Fibroblast of skin of left quadriceps (primary cell): ENCODE measurements around the gene POLR3A.
"Not testable (repeated sequence)": the region's sequence is repeated elsewhere in the genome, so short reads cannot be mapped to it uniquely, and the experiment has no call there.

Experiments
- DNase-seq, 2 experiments: peaks; one replicate each; pipeline ENCODE4 v3.0.0-alpha.2; 2013; ENCODE audit warnings: low read depth in 2 of 2

POLR3A gene

DNA sequence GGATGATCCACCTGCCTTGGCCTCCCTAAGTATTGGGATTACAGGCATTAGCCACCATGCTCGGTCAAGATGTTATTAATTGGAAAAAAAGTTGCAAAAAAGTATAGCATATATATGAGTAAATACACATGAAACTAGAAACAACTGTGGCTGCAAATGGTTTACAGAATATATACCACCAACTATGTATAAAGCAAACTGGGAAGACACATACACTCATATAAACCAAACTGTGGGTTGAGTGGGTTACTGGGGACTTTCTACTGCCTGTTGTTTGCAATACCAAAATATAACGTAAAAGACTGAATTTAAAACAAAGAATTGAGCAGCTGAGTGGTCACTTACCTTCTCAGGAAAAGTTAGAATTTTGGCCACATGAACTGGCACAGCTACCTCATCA, 8.1 kb downstream of the POLR3A start:
- DNase-seq: no peak

- no peak for DNase-seq
Observed at GRCh38 chr10:78019264-78019663, 10.1 kb downstream of the POLR3A start.

DNA sequence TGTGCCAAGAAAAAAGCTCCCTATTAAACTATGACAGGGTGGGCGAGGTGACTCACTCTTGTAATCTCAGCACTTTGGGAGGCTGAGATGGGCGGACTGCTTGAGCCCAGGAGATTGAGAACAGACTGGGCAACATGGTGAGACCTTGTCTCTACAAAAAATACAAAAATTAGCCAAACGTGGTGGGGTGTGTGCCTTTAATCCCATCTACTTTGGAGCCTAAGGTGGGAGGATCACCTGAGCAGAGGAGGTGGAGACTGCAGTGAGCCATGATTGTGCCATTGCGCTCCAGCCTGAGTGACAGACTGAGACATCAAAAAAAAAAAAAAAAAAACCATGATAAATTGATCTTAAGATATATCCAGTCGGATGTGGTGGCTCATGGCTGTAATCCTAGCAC, 11.5 kb downstream of the POLR3A start:
- DNase-seq: no peak

- DNase-seq: no peak
Observed at GRCh38 chr10:78015546-78015945, 13.8 kb downstream of the POLR3A start.

GRCh38 chr10:78013564-78013963, 15.8 kb downstream of the POLR3A start:
- DNase-seq: no peak

DNA sequence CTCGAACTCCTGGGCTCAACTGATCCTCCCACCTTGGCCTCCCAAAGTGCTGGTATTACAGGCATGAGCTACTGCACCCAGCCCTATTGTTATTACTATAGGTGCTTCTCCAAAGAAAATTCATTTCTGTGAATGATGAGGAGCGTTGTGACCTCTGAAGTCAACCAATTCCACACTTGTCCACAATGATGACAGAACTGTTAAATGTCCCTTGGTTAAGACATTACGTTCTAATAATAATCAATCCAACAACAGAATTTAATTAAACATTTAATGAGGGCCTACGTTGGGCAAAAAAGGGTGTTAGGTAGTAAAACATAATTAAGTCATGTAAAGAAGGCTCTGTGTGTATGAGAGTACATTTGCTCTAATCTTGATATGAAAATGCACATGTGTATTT, 18.2 kb downstream of the POLR3A start:
- no peak for DNase-seq

DNA sequence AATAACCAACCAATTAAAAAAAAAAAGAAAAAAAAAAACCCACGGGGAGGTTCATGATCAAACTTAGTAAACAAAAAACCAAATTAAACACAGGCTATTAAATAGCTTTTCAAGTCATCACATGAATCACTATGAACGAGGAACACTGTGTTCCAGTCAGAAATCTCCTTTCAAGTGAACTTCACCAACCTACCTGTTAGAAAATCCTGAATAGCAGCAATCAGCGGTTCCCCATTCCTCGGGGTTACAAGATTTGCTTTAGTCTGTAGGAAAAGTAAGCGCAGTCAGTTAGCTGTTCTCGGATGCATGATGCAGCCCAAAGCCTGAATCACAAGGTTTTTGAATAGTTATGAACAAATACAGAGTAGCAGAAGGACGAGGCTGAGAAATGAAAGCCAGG, 19.0 kb downstream of the POLR3A start:
- no peak for DNase-seq

- no peak for DNase-seq
Observed at GRCh38 chr10:78009662-78010061, 19.7 kb downstream of the POLR3A start.

- DNase-seq: no peak
Observed at GRCh38 chr10:78007172-78007571, 22.1 kb downstream of the POLR3A start.

- DNase-seq: no peak
Observed at GRCh38 chr10:78004215-78005026, 24.9 kb downstream of the POLR3A start.

DNA sequence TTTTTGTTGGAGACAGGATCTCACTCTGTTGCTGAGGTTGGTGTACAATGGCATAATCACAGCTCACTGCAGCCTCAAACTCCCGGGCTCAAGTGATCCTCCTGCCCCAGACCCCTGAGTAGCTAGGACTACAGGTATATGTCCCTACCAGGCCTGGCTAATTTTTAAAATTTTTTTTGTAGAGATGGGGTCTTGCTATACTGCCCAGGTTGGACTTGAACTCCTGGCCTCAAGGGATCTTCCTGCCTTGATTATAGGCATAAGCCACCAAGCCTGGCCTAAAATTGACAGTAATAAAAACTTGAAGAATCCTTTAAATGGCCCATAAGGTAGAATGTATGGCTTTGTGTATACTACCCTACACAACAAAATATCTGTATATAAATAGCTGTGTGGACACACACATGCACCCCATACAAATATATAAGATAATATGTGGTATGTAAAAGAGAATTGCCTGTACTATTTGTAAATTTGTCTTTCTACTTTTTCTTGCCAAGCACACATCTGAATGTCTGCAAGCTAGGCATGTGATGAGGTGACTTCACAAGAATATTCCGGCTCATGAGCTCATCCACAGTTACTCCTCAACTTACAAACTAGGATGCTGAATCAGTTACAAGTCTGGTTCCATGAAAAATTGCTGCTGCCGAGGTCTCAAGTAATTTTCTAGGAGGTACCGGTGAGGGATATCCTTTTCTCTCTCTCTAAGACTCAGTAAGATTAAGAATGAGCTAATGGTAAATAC, 26.6 kb downstream of the POLR3A start:
- DNase-seq: no peak

- no peak for DNase-seq
Observed at GRCh38 chr10:78000956-78001472, 28.3 kb downstream of the POLR3A start.

DNA sequence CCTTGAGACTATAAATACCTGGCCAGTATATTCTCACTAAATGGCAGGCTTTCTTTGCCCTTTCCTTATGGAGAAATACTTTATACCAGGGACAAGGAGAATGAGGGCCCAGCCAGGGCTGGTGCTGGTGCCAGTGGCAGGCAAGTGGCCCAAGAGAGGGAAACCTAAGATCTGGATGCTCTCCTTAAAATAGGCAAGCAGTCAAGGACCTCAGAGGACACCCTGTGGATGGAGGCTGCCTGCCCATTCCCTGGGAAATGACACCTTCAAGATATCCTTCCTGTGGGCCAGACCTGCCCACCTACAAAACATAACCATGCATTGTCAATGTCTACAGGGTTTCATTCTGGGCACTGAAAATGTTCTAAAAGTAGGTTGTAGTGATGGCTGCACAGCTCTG, 29.1 kb downstream of the POLR3A start:
- no peak for DNase-seq

- DNase-seq: not testable (repeated sequence)
Observed at GRCh38 chr10:77998780-77999179, 30.5 kb downstream of the POLR3A start.

GRCh38 chr10:77993620-77994019, 35.7 kb downstream of the POLR3A start:
- no peak for DNase-seq

GRCh38 chr10:77989081-77989724, 40.1 kb downstream of the POLR3A start:
- DNase-seq: no peak

DNA sequence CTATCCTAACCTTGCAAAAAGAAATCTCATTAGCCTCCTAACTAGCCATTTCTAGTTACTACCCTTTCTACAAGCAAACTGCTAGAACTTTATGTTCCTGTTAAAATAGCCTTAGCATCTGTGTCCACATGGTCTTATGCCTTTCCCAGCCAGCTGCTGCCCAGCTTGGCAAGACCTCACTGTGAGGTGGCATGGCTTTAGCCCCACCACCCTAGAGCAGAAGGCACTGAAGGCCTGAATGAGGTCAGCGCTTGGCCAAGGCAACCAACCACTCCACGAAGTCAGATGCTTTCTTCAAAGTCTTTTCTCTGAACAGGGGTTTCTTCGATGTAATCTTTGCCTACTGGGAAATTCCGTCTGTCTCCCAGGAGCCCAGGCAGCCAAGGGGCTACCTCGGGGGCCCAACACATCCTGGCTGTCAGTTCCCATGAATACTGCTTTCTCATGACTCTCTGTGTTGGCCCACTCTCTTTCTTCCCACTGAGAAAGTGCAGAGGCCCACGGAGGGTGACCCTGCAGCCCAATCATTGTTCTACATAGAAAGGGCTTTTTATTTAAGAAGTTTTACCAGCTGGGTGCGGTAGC, 41.6 kb downstream of the POLR3A start:
- DNase-seq: no peak

GRCh38 chr10:77984986-77985385, 44.3 kb downstream of the POLR3A start:
- no peak for DNase-seq

DNA sequence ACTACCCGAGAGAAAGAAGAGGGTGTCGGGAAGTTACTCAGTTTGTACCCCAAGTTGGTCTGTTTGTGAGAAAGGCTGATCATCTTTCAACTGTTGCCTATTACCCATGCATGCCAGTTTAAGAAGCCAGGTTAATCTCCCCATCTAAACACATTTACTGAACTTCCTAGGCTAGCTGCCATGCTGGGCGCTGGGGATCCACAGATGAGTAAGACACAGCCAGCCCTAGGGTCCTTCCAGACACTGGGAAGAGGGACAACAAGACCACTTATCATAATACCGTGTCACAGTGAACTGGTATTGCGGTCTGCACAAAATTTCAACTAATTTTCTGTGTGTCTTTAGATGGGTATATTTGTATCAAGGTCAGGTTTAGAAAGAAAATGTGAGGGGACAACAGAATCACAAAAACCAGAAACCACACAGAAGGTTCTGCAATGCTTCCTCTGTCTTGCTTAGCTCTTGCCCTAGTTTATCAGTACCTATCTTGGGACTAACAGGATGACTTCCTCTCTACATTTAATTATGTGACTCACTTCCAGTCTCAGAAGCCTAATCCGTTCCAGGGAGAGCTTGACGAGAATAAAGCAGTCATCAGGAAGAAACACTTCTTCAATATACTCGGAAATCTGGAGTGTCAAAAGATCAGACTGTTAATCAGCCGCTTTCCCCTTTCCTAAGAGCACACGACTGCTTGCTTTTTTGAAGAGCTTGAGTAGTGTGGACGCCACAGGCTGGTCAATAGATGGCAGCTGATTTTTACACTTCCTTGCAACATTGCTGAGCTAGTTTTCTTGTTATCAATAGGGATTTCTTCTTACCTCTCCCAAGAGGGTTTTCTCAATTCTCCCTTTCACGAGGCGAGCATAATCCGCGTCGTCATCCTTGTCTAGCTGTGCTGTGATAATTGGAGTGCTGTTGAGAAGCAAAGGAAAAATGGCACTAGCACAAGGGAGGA, 45.7 kb downstream of the POLR3A start:
- DNase-seq: peak; percentile 36 to 39

GRCh38 chr10:77981281-77981680, 48.0 kb downstream of the POLR3A start:
- no peak for DNase-seq

- no peak for DNase-seq
Observed at GRCh38 chr10:77979221-77979620, 50.1 kb downstream of the POLR3A start.
